Right lobe of liver (tissue), 6 donors: Measurements from ENCODE around the gene HOXB6. TPM values are rescaled to one million over a fixed set of nuclear protein-coding genes. Genes with fewer than 3 reads are reported as not detected.

Source experiments
- ATAC-seq, 4 donors: fragments of 200-7000 bp; cut with Tn5 transposase; one replicate each; pipeline ENCODE4 v1.9.1; 2020; ENCODE audit warnings: mild to moderate bottlenecking in 4 of 4, moderate library complexity in 4 of 4
- DNase-seq, 3 donors: peaks; one replicate each; pipeline ENCODE4 v3.0.0-alpha.2; 2020
- H3K27ac ChIP-seq, 3 donors: fragments of 200-600 bp; one replicate each; pipeline ENCODE4 v1.8.0; 2022
- H3K27me3 ChIP-seq, 2 donors: fragments of 200-600 bp; one replicate each; pipeline ENCODE4 v1.8.0; 2022
- H3K36me3 ChIP-seq, 4 donors: fragments of 200-600 bp; sonication (generic) in 1 of 4; one replicate each; pipeline versions ENCODE4 v1.5.1 to v1.8.0; 2017 to 2022; ENCODE audit warnings: control low read depth in 1 of 4
- H3K4me1 ChIP-seq, 4 donors: fragments of 200-600 bp; sonication (generic) in 1 of 4; one replicate each; pipeline versions ENCODE4 v1.5.1 to v1.8.0; 2017 to 2022; ENCODE audit warnings: control low read depth in 1 of 4
- H3K4me3 ChIP-seq, 3 donors: fragments of 200-600 bp; one replicate each; pipeline ENCODE4 v1.8.0; 2022
- H3K9me3 ChIP-seq, 4 donors: fragments of 200-600 bp; sonication (generic) in 1 of 4; one replicate each; pipeline versions ENCODE4 v1.5.1 to v1.8.0; 2017 to 2022; ENCODE audit warnings: control low read depth in 1 of 4
- CTCF ChIP-seq, 4 donors: fragments of 200-600 bp in 3 of 4; fragments of 450-650 bp in 1 of 4; IDR thresholded peaks; one replicate each; pipeline versions ENCODE4 v1.5.1 to v1.8.0; 2016 to 2022; ENCODE audit warnings: antibody characterized with exemption in 4 of 4, mild to moderate bottlenecking in 2 of 4
- POLR2A ChIP-seq: fragments of 450-650 bp; IDR thresholded peaks from one replicate; pipeline ENCODE4 v1.6.1; 2017; ENCODE audit warnings: antibody characterized with exemption, mild to moderate bottlenecking
- WGBS: methylation state at CpG from one replicate; pipeline ENCODE4 v1.1.6; 2018; ENCODE audit warnings: low coverage, low lambda C conversion rate; ENCODE audit not compliant: insufficient coverage; ENCODE audit errors: missing lambda C conversion rate; 5-methylcytosine and 5-hydroxymethylcytosine counted together
- intact Hi-C, 2 donors: fragments of 100-400 bp; cut with DNase I; formaldehyde crosslinking; loops; one replicate each; pipeline versions ENCODE4 v1.11.2 to v1.14.1; 2022
- total RNA-seq, 6 experiments: library from RNA; depleted of rRNA in 2 of 6; stranded (reverse); fragments of >200 nt in 2 of 6; fragmentation: NEBNext Ultra II Directional in 3 of 6; extraction: Animal tissue kit (Norgen Biotek cat#: 25700) in 3 of 6; gene quantifications; one replicate each; pipeline versions ENCODE4 v1.1.0 to v1.2.4, GENCODE V29; 2016 to 2023
- donor health status: DM: no; HTN: yes; CAD: no.
- donor health status: DM: no; HTN: no; CAD: no.
- donor health status: DM: no; HTN: no; CAD: no.
- donor health status: DM: no; HTN: yes; CAD: no.
- donor health status: DM: no; HTN: yes; CAD: no.

HOXB6 gene
- total RNA-seq, 6 experiments from 2014 or later: 0.18 to 0.83 (median 0.56) TPM

- Histone ChIP-seq H3K4me3 (no peak overlapping the region), H3K4me1 (peaks cover 0 to 7% (median 0%) of the 10 kb centered on the region in 4 donors), H3K27ac (peak overlapping the region; percentile 77 to 91 (median 78)), H3K27me3 (peaks cover 0 to 54% of the 10 kb centered on the region in 2 donors), H3K9me3 (no peaks in the 10 kb centered on the region), H3K36me3 (no peaks in the 10 kb centered on the region)
- intact Hi-C loops: no loop called here
- 5% methylated on average over 7 of the region's 7 CpGs for WGBS
- no peak for DNase-seq
- no peak for ATAC-seq
- no peak for TF ChIP-seq POLR2A
- no peak for TF ChIP-seq CTCF (IDR thresholded peaks at IDR 0.05)
Observed at GRCh38 chr17:48579471-48579759, 25.4 kb downstream of the HOXB6 start.

- H3K27me3 ChIP-seq: peaks cover 0 to 54% of the 10 kb centered on the region in 2 donors
- peak overlapping the region; percentile 27 to 46 (median 36) for H3K4me3 ChIP-seq
- no peaks in the 10 kb centered on the region for H3K9me3 ChIP-seq
- intact Hi-C loops: no loop called here
- WGBS: 4% methylated on average over 30 of the region's 43 CpGs
- ATAC-seq (peak; percentile 4 to 20 (median 11)), DNase-seq (no peak)
- TF ChIP-seq CTCF (IDR thresholded peaks at IDR 0.05): no peak
- no peak for TF ChIP-seq POLR2A
- peak overlapping the region; percentile 63 to 91 (median 78) for H3K27ac ChIP-seq
- H3K36me3 ChIP-seq: no peaks in the 10 kb centered on the region
- peaks cover 0 to 7% (median 0%) of the 10 kb centered on the region in 4 donors for H3K4me1 ChIP-seq
Observed at GRCh38 chr17:48578616-48579470, 25.9 kb downstream of the HOXB6 start.

- intact Hi-C loops: no loop called here
Observed at GRCh38 chr17:48577946-48578615, 26.7 kb downstream of the HOXB6 start, which contains the start of gene HOXB4. TSS of gene HOXB4 (minus strand) at chr17:48578350. CDS start at chr17:48578319, 31 bp downstream.

More at GRCh38 chr17:48577946-48578615, 26.7 kb downstream of the HOXB6 start, which contains the start of gene HOXB4:
- Histone ChIP-seq H3K36me3 (no peaks in the 10 kb centered on the region), H3K4me1 (peaks cover 0 to 7% (median 0%) of the 10 kb centered on the region in 4 donors), H3K4me3 (peak within 1 kb of the TSS; percentile 27 to 46 (median 36)), H3K9me3 (no peaks in the 10 kb centered on the region), H3K27ac (peak within 1 kb of the TSS; percentile 57 to 91 (median 63)), H3K27me3 (peaks cover 0 to 48% of the 10 kb centered on the region in 2 donors)
- ATAC-seq (peak; percentile 58 to 69 (median 60)), DNase-seq (peak; percentile 67 to 77 (median 72))
- TF ChIP-seq POLR2A (no peak), CTCF (IDR thresholded peaks at IDR 0.05) (no peak)
- 3% methylated on average over 20 of the region's 58 CpGs for WGBS
